WERI-Rb-1 (cell line): ENCODE data around the gene KLHL40.

Source experiments
- DNase-seq: peaks from one replicate; pipeline ENCODE4 v3.0.0-alpha.2; 2020
- H3K27ac ChIP-seq: fragments of 250-450 bp; sonication (Bioruptor Pico); 2 replicates; pipeline ENCODE4 v1.5.1; 2020; ENCODE audit warnings: mild to moderate bottlenecking, moderate library complexity
- H3K27me3 ChIP-seq: fragments of 250-450 bp; sonication (Bioruptor Pico); 2 replicates; pipeline ENCODE4 v1.5.1; 2021; ENCODE audit warnings: mild to moderate bottlenecking, low read depth, moderate library complexity; ENCODE audit not compliant: insufficient read depth, severe bottlenecking
- H3K36me3 ChIP-seq: fragments of 250-450 bp; sonication (Bioruptor Pico); 2 replicates; pipeline ENCODE4 v1.5.1; 2020; ENCODE audit warnings: mild to moderate bottlenecking, moderate library complexity
- H3K4me3 ChIP-seq: 2 replicates; pipeline ENCODE4 v1.5.1; 2011; ENCODE audit warnings: low read depth, mild to moderate bottlenecking, control low read depth, low read length
- H3K9me3 ChIP-seq: fragments of 250-450 bp; sonication (Bioruptor Pico); 2 replicates; pipeline ENCODE4 v1.5.1; 2021; ENCODE audit warnings: mild to moderate bottlenecking, moderate library complexity; ENCODE audit not compliant: severe bottlenecking
- TF ChIP-seq, protein P1 (sequence below): IDR thresholded peaks from 2 replicates; pipeline ENCODE4 v1.5.1; 2011; ENCODE audit warnings: low read depth, mild to moderate bottlenecking, control low read depth, inconsistent platforms, low read length

The KLHL40 gene

DNA sequence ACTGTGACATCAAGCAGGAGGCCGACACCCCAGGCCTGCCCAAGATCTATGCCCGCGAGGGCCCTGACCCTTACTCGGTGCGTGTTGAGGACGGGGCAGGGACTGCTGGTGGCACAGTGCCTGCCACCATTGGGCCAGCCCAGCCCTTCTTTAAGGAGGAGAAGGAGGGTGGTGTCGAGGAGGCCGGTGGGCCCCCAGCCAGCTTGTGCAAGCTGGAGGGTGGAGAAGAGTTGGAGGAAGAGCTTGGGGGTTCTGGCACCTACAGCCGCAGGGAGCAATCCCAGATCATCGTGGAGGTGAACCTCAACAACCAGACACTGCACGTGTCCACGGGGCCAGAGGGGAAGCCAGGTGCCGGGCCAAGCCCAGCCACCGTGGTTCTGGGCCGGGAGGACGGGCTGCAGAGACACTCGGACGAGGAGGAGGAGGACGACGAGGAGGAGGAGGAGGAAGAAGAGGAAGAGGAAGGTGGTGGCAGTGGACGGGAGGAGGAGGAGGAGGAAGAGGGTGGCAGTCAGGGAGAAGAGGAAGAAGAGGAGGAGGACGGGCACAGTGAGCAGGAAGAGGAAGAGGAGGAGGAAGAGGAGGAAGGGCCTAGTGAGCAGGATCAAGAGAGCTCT is 26.5 kb upstream of the KLHL40 start:
- DNase-seq = no peak
- Histone ChIP-seq H3K9me3 (no peaks in the 10 kb centered on the region), H3K36me3 (no peaks in the 10 kb centered on the region), H3K27me3 (no peaks in the 10 kb centered on the region), H3K27ac (no peak overlapping the region), H3K4me3 (no peak overlapping the region)
- TF ChIP-seq, protein P1, sequence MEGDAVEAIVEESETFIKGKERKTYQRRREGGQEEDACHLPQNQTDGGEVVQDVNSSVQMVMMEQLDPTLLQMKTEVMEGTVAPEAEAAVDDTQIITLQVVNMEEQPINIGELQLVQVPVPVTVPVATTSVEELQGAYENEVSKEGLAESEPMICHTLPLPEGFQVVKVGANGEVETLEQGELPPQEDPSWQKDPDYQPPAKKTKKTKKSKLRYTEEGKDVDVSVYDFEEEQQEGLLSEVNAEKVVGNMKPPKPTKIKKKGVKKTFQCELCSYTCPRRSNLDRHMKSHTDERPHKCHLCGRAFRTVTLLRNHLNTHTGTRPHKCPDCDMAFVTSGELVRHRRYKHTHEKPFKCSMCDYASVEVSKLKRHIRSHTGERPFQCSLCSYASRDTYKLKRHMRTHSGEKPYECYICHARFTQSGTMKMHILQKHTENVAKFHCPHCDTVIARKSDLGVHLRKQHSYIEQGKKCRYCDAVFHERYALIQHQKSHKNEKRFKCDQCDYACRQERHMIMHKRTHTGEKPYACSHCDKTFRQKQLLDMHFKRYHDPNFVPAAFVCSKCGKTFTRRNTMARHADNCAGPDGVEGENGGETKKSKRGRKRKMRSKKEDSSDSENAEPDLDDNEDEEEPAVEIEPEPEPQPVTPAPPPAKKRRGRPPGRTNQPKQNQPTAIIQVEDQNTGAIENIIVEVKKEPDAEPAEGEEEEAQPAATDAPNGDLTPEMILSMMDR = no peak

GRCh38 chr3:42659451-42660130 is 25.7 kb upstream of the KLHL40 start:
- Histone ChIP-seq H3K36me3 (no peaks in the 10 kb centered on the region), H3K9me3 (no peaks in the 10 kb centered on the region), H3K4me3 (no peak overlapping the region), H3K27ac (no peak overlapping the region), H3K27me3 (no peaks in the 10 kb centered on the region)
- TF ChIP-seq, protein P1 = no peak
- DNase-seq = no peak

GRCh38 chr3:42660131-42660715 is 25.1 kb upstream of the KLHL40 start:
- H3K27me3 ChIP-seq = no peaks in the 10 kb centered on the region
- no peak for DNase-seq
- H3K27ac ChIP-seq = no peak overlapping the region
- no peaks in the 10 kb centered on the region for H3K36me3 ChIP-seq
- H3K4me3 ChIP-seq = no peak overlapping the region
- TF ChIP-seq, protein P1 = no peak
- H3K9me3 ChIP-seq = no peaks in the 10 kb centered on the region

GRCh38 chr3:42660898-42661297 is 24.4 kb upstream of the KLHL40 start:
- TF ChIP-seq, protein P1 = peak; percentile 73
- H3K4me3 ChIP-seq = no peak overlapping the region
- H3K27me3 ChIP-seq = no peaks in the 10 kb centered on the region
- H3K36me3 ChIP-seq = no peaks in the 10 kb centered on the region
- peak; percentile 72 for DNase-seq
- no peak overlapping the region for H3K27ac ChIP-seq
- no peaks in the 10 kb centered on the region for H3K9me3 ChIP-seq

DNA sequence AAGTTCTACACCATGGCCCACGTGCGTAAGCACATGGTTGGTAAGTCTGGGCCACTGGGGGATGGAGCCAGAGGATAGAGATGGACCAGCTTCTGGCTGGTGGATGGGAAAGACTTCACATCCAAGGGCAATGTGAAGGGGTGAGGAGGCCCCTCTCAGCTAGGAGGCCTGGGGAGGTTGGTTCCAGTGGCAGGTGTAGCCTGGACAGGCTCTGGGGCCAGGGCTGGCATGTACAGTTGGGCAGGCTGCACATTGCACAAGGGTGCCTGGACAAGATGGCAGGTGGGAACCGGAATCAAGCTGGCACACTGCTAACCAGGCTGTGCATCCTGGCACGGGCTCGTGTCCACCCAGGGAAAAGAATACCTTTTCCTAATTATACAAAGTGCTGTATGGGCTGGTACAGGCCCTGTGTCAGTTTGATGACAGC is 23.7 kb upstream of the KLHL40 start:
- no peaks in the 10 kb centered on the region for H3K27me3 ChIP-seq
- TF ChIP-seq, protein P1 = no peak
- DNase-seq = no peak
- H3K4me3 ChIP-seq = no peak overlapping the region
- H3K9me3 ChIP-seq = no peaks in the 10 kb centered on the region
- no peaks in the 10 kb centered on the region for H3K36me3 ChIP-seq
- no peak overlapping the region for H3K27ac ChIP-seq
